K562 (cell line): ENCODE measurements around the gene UGT1A9.

Experiments
- E2F4 ChIP-seq: sonication (generic); formaldehyde crosslinking; IDR thresholded peaks from 2 replicates; pipeline ENCODE4 v1.8.0; 2022; ENCODE audit warnings: mild to moderate bottlenecking, low read depth, missing genetic modification reagents
- GATAD2A ChIP-seq: fragments of 450-650 bp; IDR thresholded peaks from 2 replicates; pipeline ENCODE4 v1.6.1; 2017
- NCOA6 ChIP-seq: fragments of 450-650 bp; IDR thresholded peaks from 2 replicates; pipeline ENCODE4 v1.6.1; 2017; ENCODE audit warnings: mild to moderate bottlenecking
- POLR2A ChIP-seq: fragments of 450-650 bp; conservative IDR thresholded peaks from 2 replicates; pipeline ENCODE4 v1.6.1; 2016
- SIN3B ChIP-seq: fragments of 450-650 bp; IDR thresholded peaks from 2 replicates; pipeline ENCODE4 v1.6.1; 2017; ENCODE audit warnings: low read depth, mild to moderate bottlenecking, moderate library complexity
- TARDBP ChIP-seq: fragments of 450-650 bp; IDR thresholded peaks from 2 replicates; pipeline ENCODE4 v1.6.1; 2016
- ZNF274 ChIP-seq: IDR thresholded peaks from 2 replicates; pipeline ENCODE4 v1.6.1; 2011; ENCODE audit warnings: low read depth, mild to moderate bottlenecking, low read length, moderate library complexity, borderline replicate concordance
- TF ChIP-seq, protein P1 (sequence below): fragments of 250-450 bp; sonication (Bioruptor Pico); IDR thresholded peaks from 2 replicates; pipeline ENCODE4 v1.9.0; 2021; ENCODE audit warnings: mild to moderate bottlenecking, inconsistent platforms
- TF ChIP-seq, protein P2 (sequence below), 2 experiments: fragments of 450-650 bp in 1 of 2; sonication (generic) in 1 of 2; formaldehyde crosslinking in 1 of 2; IDR thresholded peaks in 1 of 2; conservative IDR thresholded peaks in 1 of 2; 2 replicates each; pipeline versions ENCODE4 v1.6.1 to v1.8.1; 2016 to 2023; ENCODE audit warnings: mild to moderate bottlenecking in 2 of 2, moderate library complexity in 2 of 2, inconsistent platforms in 1 of 2, missing genetic modification reagents in 1 of 2

DNA sequence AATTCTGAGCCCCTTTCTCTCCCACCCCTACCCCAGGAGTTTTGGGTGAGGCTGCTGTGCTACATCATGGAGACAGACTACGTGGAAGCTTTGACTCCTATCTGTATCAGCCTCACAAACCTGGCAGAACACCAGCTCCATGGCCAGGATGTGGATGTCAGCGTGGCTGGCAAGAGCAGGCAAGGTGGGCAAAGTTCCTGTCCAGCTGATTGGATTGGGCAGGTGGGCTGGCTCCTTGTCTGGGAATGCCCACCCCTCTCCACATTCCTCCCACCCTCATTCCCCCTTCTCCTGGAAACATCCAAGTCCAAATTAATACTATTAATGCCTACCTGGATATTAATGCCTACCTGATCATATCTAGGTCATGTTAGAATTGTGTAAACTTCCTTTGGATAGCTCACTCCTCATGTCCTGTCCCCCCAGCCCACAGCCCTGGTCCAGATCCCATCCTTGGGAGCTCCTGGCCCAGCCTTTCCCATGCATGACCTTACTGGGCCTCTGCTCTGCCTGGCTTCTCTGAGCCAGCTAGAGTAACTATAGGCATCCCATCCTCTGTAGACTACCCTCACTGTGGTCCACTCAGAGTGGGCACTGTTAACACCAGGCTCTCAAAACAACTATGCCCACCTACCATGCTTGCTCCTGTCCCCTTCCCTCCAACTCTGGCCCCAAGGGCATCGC lies 130.6 kb downstream of the UGT1A9 start:
- TF ChIP-seq NCOA6 (no peak), TARDBP (no peak), GATAD2A (no peak), SIN3B (no peak), POLR2A (no peak), E2F4 (CRISPR knock-in tag) (no peak), ZNF274 (no peak)
- TF ChIP-seq, protein P1, sequence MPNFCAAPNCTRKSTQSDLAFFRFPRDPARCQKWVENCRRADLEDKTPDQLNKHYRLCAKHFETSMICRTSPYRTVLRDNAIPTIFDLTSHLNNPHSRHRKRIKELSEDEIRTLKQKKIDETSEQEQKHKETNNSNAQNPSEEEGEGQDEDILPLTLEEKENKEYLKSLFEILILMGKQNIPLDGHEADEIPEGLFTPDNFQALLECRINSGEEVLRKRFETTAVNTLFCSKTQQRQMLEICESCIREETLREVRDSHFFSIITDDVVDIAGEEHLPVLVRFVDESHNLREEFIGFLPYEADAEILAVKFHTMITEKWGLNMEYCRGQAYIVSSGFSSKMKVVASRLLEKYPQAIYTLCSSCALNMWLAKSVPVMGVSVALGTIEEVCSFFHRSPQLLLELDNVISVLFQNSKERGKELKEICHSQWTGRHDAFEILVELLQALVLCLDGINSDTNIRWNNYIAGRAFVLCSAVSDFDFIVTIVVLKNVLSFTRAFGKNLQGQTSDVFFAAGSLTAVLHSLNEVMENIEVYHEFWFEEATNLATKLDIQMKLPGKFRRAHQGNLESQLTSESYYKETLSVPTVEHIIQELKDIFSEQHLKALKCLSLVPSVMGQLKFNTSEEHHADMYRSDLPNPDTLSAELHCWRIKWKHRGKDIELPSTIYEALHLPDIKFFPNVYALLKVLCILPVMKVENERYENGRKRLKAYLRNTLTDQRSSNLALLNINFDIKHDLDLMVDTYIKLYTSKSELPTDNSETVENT: no peak
- TF ChIP-seq, protein P2, sequence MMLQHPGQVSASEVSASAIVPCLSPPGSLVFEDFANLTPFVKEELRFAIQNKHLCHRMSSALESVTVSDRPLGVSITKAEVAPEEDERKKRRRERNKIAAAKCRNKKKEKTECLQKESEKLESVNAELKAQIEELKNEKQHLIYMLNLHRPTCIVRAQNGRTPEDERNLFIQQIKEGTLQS (IDR thresholded peaks at IDR 0.05): no peak
- TF ChIP-seq, protein P2 (CRISPR knock-in tag; conservative IDR thresholded peaks at IDR 0.05): no peak
